ENCODE measurements around the gene COX5A. TPM values are rescaled to one million over a fixed set of nuclear protein-coding genes. Genes with fewer than 3 reads are reported as not detected.

Gene COX5A
- total RNA-seq, 3 donors from 2014 or later, result 55.6 to 73.8 (median 58.3) TPM

DNA sequence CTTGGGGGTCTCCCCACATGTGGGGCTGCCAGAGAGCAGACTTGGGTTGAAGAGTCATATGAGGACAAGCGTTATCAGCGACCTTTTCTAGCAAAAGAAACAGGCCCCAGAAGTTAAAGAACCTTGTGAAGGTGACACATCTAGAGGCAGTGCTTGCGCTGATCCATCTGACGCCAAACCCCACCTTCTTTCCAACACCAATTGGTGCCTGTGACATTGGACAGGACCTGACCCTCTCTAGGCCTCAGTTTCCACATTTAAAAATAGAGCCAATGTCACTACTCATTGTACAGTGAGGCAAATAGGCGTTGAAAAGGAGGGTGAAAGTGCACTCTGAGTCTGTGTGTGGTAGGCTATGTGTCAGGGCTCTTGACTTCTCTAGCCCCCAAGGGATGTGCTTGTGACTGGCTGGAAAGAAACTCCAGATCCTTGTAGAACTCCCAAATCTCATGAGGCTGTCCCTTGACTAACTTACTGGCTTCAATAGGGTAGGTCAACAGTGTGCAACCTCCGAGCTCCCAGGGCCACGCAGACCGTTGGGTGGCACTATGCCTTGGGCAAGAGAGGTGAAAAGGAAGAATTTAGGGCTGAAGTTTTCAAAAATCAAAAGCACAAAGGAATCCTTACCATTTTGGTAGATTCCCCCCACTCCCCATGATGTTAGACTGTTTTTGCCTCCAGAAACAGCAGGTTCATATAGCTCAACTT lies 30.6 kb downstream of the COX5A start:
- Histone ChIP-seq H3K36me3 (no peaks in the 10 kb centered on the region), H3K27me3 (no peaks in the 10 kb centered on the region), H3K9me3 (no peaks in the 10 kb centered on the region), H3K27ac (peak overlapping the region; percentile 93 to 97), H3K4me3 (peak overlapping the region; percentile 76 to 98 (median 95)), H3K4me1 (peaks cover 2 to 9% of the 10 kb centered on the region in 2 donors)
- TF ChIP-seq, protein P1, sequence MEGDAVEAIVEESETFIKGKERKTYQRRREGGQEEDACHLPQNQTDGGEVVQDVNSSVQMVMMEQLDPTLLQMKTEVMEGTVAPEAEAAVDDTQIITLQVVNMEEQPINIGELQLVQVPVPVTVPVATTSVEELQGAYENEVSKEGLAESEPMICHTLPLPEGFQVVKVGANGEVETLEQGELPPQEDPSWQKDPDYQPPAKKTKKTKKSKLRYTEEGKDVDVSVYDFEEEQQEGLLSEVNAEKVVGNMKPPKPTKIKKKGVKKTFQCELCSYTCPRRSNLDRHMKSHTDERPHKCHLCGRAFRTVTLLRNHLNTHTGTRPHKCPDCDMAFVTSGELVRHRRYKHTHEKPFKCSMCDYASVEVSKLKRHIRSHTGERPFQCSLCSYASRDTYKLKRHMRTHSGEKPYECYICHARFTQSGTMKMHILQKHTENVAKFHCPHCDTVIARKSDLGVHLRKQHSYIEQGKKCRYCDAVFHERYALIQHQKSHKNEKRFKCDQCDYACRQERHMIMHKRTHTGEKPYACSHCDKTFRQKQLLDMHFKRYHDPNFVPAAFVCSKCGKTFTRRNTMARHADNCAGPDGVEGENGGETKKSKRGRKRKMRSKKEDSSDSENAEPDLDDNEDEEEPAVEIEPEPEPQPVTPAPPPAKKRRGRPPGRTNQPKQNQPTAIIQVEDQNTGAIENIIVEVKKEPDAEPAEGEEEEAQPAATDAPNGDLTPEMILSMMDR (IDR thresholded peaks at IDR 0.05), result no peak
- TF ChIP-seq POLR2AphosphoS5 (IDR thresholded peaks at IDR 0.05), result no peak
- no peak for TF ChIP-seq POLR2A (IDR thresholded peaks at IDR 0.05)
- no peak for DNase-seq (ENCODE audit: low spot score in 2 of 2)
- intact Hi-C loops (cut with DNase I; ENCODE audit: low total_unique reads), result no loop called here

DNA sequence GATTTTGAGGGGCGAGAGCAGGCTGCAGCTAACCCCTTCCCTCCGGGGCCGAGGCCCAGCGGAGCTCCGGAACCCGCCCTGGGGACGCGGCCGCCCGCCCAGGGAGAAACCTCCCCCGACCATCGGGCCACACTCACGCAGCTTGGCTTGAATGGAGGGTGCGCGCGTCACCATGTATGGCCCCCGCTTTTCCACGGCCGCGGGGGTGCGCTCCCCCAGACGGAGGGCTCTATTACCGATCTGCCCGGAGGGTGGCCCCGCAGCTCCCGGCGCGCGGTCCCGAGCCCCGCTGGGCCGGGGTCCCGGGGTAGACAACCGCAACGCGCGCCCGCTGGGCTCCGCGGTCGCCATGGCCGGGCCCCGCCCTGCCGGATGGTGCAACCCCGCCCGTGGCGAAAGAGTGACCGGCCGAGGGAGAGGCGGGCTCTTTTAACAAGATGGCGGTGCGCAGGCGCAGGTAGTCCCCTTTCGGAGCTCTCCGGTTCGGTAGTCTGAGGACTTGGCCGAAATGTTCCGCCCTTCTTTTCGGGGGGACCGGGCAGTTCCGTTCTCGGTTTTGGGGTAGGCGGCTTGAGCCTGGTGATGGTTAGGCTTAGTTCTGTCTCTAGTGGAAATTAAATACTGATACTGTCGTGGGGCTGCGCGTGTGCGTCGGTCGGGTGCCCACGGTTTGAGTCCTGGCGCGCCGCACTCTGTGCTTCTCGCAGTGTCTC lies 31.3 kb downstream of the COX5A start, which contains the start of gene FAM219B:
Gene FAM219B (minus strand): TSS at position 402 of the 713 bp plus-strand sequence. CDS start 51 bp downstream, at position 351.
- H3K9me3 ChIP-seq, result no peaks in the 10 kb centered on the region
- peak within 1 kb of the TSS; percentile 76 to 98 (median 95) for H3K4me3 ChIP-seq
- H3K27ac ChIP-seq, result peak within 1 kb of the TSS; percentile 93 to 97
- peaks cover 2 to 9% of the 10 kb centered on the region in 2 donors for H3K4me1 ChIP-seq
- no peaks in the 10 kb centered on the region for H3K36me3 ChIP-seq
- TF ChIP-seq POLR2AphosphoS5 (IDR thresholded peaks at IDR 0.05) (peak in 2 of 3 donors; percentile 75 to 85), POLR2A (IDR thresholded peaks at IDR 0.05) (peak; percentile 27)
- TF ChIP-seq, protein P1 (IDR thresholded peaks at IDR 0.05), result no peak
- intact Hi-C loops (cut with DNase I; ENCODE audit: low total_unique reads), result no loop called here
- H3K27me3 ChIP-seq, result no peaks in the 10 kb centered on the region
- peak; percentile 86 to 93 for DNase-seq (ENCODE audit: low spot score in 2 of 2)

DNA sequence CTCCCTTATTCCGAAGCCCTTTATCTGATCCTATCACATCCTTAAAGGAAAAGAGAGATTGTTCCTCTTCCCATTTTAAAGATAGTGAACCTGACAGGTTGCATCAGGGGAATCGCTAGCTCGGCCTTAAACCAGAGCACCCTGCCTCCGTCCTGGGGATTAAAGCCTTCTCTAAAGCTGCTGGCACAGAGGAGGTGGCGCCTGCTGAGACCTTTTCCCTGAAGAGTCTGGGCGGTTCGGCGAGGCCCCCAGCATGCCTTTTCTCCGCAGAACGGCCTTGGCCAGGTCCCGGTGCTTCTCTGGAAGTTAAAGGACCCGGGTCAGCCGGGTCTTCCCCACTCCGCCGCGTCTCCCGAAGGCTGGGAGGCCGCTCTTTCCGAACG lies 31.8 kb downstream of the COX5A start:
- intact Hi-C loops (cut with DNase I; ENCODE audit: low total_unique reads), result no loop called here
- H3K9me3 ChIP-seq, result no peaks in the 10 kb centered on the region
- peaks cover 2 to 9% of the 10 kb centered on the region in 2 donors for H3K4me1 ChIP-seq
- TF ChIP-seq POLR2A (IDR thresholded peaks at IDR 0.05) (no peak), POLR2AphosphoS5 (IDR thresholded peaks at IDR 0.05) (no peak)
- TF ChIP-seq, protein P1 (IDR thresholded peaks at IDR 0.05), result no peak
- H3K27ac ChIP-seq, result peak overlapping the region; percentile 93 to 97
- no peak for DNase-seq (ENCODE audit: low spot score in 2 of 2)
- no peaks in the 10 kb centered on the region for H3K27me3 ChIP-seq
- no peaks in the 10 kb centered on the region for H3K36me3 ChIP-seq
- H3K4me3 ChIP-seq, result peak overlapping the region; percentile 76 to 98 (median 95)

DNA sequence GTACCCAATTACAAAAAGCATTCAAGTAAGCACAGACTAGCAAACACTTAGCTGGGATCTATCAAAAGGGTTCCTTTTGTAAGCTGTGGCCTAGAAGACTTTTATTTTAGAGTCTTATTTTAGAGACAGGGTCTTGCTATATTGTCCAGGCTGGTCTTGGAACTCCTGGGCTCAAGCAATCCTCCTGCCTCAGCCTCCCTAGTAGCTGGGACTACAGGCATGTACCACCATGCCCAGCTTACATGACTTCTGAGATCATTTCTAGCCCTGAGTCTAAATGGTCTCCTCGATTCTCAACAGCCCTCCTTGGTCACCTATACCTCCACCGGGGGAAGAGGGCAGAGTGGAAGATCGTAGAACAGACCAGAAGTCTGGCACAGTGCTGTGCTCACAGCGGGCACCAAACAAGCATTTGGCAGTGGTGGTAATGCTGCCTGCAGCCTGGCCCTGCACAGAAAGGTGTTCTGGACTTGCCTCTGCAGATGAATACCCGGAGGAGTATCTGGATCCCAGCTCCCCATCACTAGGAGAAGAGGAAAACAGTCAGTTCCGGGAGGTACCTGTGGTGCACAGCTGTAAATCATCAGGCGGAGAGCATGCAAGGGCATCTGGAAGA lies 33.6 kb downstream of the COX5A start:
- intact Hi-C loops (cut with DNase I; ENCODE audit: low total_unique reads), result no loop called here
- no peak overlapping the region for H3K4me3 ChIP-seq
- no peaks in the 10 kb centered on the region for H3K36me3 ChIP-seq

More for the DNA sequence above, 33.6 kb downstream of the COX5A start:
- TF ChIP-seq, protein P1 (IDR thresholded peaks at IDR 0.05), result no peak
- TF ChIP-seq POLR2AphosphoS5 (IDR thresholded peaks at IDR 0.05) (no peak), POLR2A (IDR thresholded peaks at IDR 0.05) (no peak)
- Histone ChIP-seq H3K9me3 (no peaks in the 10 kb centered on the region), H3K4me1 (peaks cover 2 to 9% of the 10 kb centered on the region in 2 donors), H3K27ac (no peak overlapping the region), H3K27me3 (no peaks in the 10 kb centered on the region)
- no peak for DNase-seq (ENCODE audit: low spot score in 2 of 2)

Data from breast epithelium (tissue), 4 donors.